HG03159 (cell line): Measurements from ENCODE around the gene TNS4.

Experiments used
- ATAC-seq: cut with Tn5 transposase; IDR thresholded peaks from one replicate; pipeline ENCODE4 v1.9.1; 2021; ENCODE audit warnings: mild to moderate bottlenecking, moderate library complexity; ENCODE audit not compliant: unreplicated experiment

Gene TNS4

GRCh38 chr17:40495140-40495539 lies 6.3 kb downstream of the TNS4 start:
- ATAC-seq = no peak

GRCh38 chr17:40493697-40494096 lies 7.7 kb downstream of the TNS4 start:
- ATAC-seq = no peak

GRCh38 chr17:40491486-40491885 lies 9.9 kb downstream of the TNS4 start:
- no peak for ATAC-seq

GRCh38 chr17:40490982-40491381 lies 10.4 kb downstream of the TNS4 start:
- ATAC-seq = no peak

GRCh38 chr17:40490289-40490853 lies 11.1 kb downstream of the TNS4 start:
- no peak for ATAC-seq

GRCh38 chr17:40487371-40488020 lies 13.9 kb downstream of the TNS4 start:
- ATAC-seq = no peak

- no peak for ATAC-seq
These were observed 14.7 kb downstream of the TNS4 start for GRCh38 chr17:40486522-40487370.

GRCh38 chr17:40485851-40486521 lies 15.4 kb downstream of the TNS4 start:
- ATAC-seq = no peak

GRCh38 chr17:40484973-40485530 lies 16.4 kb downstream of the TNS4 start:
- no peak for ATAC-seq

GRCh38 chr17:40484285-40484972 lies 17.0 kb downstream of the TNS4 start:
- ATAC-seq = no peak

- ATAC-seq = no peak
These were observed 17.7 kb downstream of the TNS4 start for GRCh38 chr17:40483679-40484078.

GRCh38 chr17:40482722-40483121 lies 18.7 kb downstream of the TNS4 start:
- ATAC-seq = no peak

GRCh38 chr17:40481106-40481505 lies 20.3 kb downstream of the TNS4 start:
- no peak for ATAC-seq

GRCh38 chr17:40480501-40481003 lies 20.9 kb downstream of the TNS4 start:
- no peak for ATAC-seq

- ATAC-seq = no peak
These were observed 21.5 kb downstream of the TNS4 start for GRCh38 chr17:40479754-40480480.

- no peak for ATAC-seq
These were observed 22.9 kb downstream of the TNS4 start for GRCh38 chr17:40478486-40478885.

- ATAC-seq = no peak
These were observed 23.6 kb downstream of the TNS4 start for GRCh38 chr17:40477796-40478195.

GRCh38 chr17:40475234-40475908 lies 26.1 kb downstream of the TNS4 start:
- ATAC-seq = no peak

- ATAC-seq = no peak
These were observed 26.9 kb downstream of the TNS4 start for GRCh38 chr17:40474419-40475002.
